ENCODE measurements around the gene TMED1. TPM values are rescaled to one million over a fixed set of nuclear protein-coding genes. Genes with fewer than 3 reads are reported as not detected.

The TMED1 gene
- total RNA-seq, 1 donor from 2014 or later = 27.0 TPM

- Histone ChIP-seq H3K36me3 (ENCODE audit: insufficient read depth, low read length) (peaks cover 15% of the 10 kb centered on the region), H3K9me3 (ENCODE audit: insufficient read depth, low read depth, low read length) (no peaks in the 10 kb centered on the region), H3K4me2 (ENCODE audit: low read length) (no peak overlapping the region), H3K27me3 (ENCODE audit: insufficient read depth, low read length) (no peaks in the 10 kb centered on the region), H2AFZ (ENCODE audit: low read depth, low read length) (no peak overlapping the region), H3K79me2 (ENCODE audit: insufficient read depth, low read length) (no peaks in the 10 kb centered on the region), H3K4me3 (ENCODE audit: insufficient read depth, low read depth, low read length) (no peak overlapping the region), H3K4me1 (ENCODE audit: insufficient read depth, low read length) (peaks cover 13% of the 10 kb centered on the region), H3K27ac (ENCODE audit: low read depth, low read length) (no peak overlapping the region), H4K20me1 (ENCODE audit: insufficient read depth, low read length) (no peaks in the 10 kb centered on the region), H3K9ac (ENCODE audit: low read length) (no peak overlapping the region)
- no peak for FAIRE-seq
- no peaks in the 10 kb centered on the region for H3K9me3 Mint-ChIP-seq (ENCODE audit: unreplicated experiment)
- peaks cover 31% of the 10 kb centered on the region for H3K36me3 Mint-ChIP-seq (ENCODE audit: low read depth, unreplicated experiment)
- H3K4me1 Mint-ChIP-seq (ENCODE audit: low read depth, unreplicated experiment) = peaks cover 7% of the 10 kb centered on the region
- no peak for DNase-seq (ENCODE audit: low read depth)
- H3K27ac Mint-ChIP-seq (ENCODE audit: unreplicated experiment) = no peak overlapping the region
- no peak for TF ChIP-seq EZH2 (IDR thresholded peaks at IDR 0.05; ENCODE audit: insufficient read depth, low read length)
- no peak overlapping the region for H3K4me3 Mint-ChIP-seq (ENCODE audit: unreplicated experiment)
- no peaks in the 10 kb centered on the region for H3K27me3 Mint-ChIP-seq (ENCODE audit: low read depth, unreplicated experiment)
Measured at GRCh38 chr19:10805758-10806247, 30.2 kb downstream of the TMED1 start.

- peaks cover 32% of the 10 kb centered on the region for H3K36me3 Mint-ChIP-seq (ENCODE audit: low read depth, unreplicated experiment)
- H3K9ac ChIP-seq (ENCODE audit: low read length) = no peak overlapping the region
- H3K9me3 Mint-ChIP-seq (ENCODE audit: unreplicated experiment) = no peaks in the 10 kb centered on the region
- H3K4me3 ChIP-seq (ENCODE audit: insufficient read depth, low read depth, low read length) = no peak overlapping the region
- DNase-seq (ENCODE audit: low read depth) = no peak
- H3K4me2 ChIP-seq (ENCODE audit: low read length) = no peak overlapping the region
- no peaks in the 10 kb centered on the region for H3K79me2 ChIP-seq (ENCODE audit: insufficient read depth, low read length)
- H3K27me3 ChIP-seq (ENCODE audit: insufficient read depth, low read length) = no peaks in the 10 kb centered on the region
- H3K27ac ChIP-seq (ENCODE audit: low read depth, low read length) = no peak overlapping the region
- peaks cover 7% of the 10 kb centered on the region for H3K4me1 Mint-ChIP-seq (ENCODE audit: low read depth, unreplicated experiment)
- H3K4me3 Mint-ChIP-seq (ENCODE audit: unreplicated experiment) = no peak overlapping the region
- no peaks in the 10 kb centered on the region for H3K27me3 Mint-ChIP-seq (ENCODE audit: low read depth, unreplicated experiment)
- no peak for TF ChIP-seq EZH2 (IDR thresholded peaks at IDR 0.05; ENCODE audit: insufficient read depth, low read length)
- no peak for TF ChIP-seq CTCF (IDR thresholded peaks at IDR 0.05; ENCODE audit: insufficient read depth, low read depth, low read length)
- H2AFZ ChIP-seq (ENCODE audit: low read depth, low read length) = no peak overlapping the region
- FAIRE-seq = no peak
- H3K27ac Mint-ChIP-seq (ENCODE audit: unreplicated experiment) = no peak overlapping the region
- peaks cover 13% of the 10 kb centered on the region for H3K4me1 ChIP-seq (ENCODE audit: insufficient read depth, low read length)
- H3K36me3 ChIP-seq (ENCODE audit: insufficient read depth, low read length) = peaks cover 15% of the 10 kb centered on the region
- H3K9me3 ChIP-seq (ENCODE audit: insufficient read depth, low read depth, low read length) = no peaks in the 10 kb centered on the region
- H4K20me1 ChIP-seq (ENCODE audit: insufficient read depth, low read length) = no peaks in the 10 kb centered on the region
Measured at GRCh38 chr19:10805065-10805757, 30.8 kb downstream of the TMED1 start.

- no peak for FAIRE-seq
- no peaks in the 10 kb centered on the region for H4K20me1 ChIP-seq (ENCODE audit: insufficient read depth, low read length)
- TF ChIP-seq EZH2 (IDR thresholded peaks at IDR 0.05; ENCODE audit: insufficient read depth, low read length) (no peak), CTCF (IDR thresholded peaks at IDR 0.05; ENCODE audit: insufficient read depth, low read depth, low read length) (no peak)
- Mint-ChIP-seq H3K27ac (ENCODE audit: unreplicated experiment) (no peak overlapping the region), H3K9me3 (ENCODE audit: unreplicated experiment) (no peaks in the 10 kb centered on the region), H3K4me1 (ENCODE audit: low read depth, unreplicated experiment) (no peaks in the 10 kb centered on the region), H3K36me3 (ENCODE audit: low read depth, unreplicated experiment) (peaks cover 23% of the 10 kb centered on the region), H3K27me3 (ENCODE audit: low read depth, unreplicated experiment) (no peaks in the 10 kb centered on the region), H3K4me3 (ENCODE audit: unreplicated experiment) (no peak overlapping the region)
- H3K27me3 ChIP-seq (ENCODE audit: insufficient read depth, low read length) = no peaks in the 10 kb centered on the region
- H3K4me3 ChIP-seq (ENCODE audit: insufficient read depth, low read depth, low read length) = no peak overlapping the region
- no peak for DNase-seq (ENCODE audit: low read depth)
- no peak overlapping the region for H3K9ac ChIP-seq (ENCODE audit: low read length)
- H2AFZ ChIP-seq (ENCODE audit: low read depth, low read length) = no peak overlapping the region
- no peaks in the 10 kb centered on the region for H3K79me2 ChIP-seq (ENCODE audit: insufficient read depth, low read length)
- H3K4me2 ChIP-seq (ENCODE audit: low read length) = no peak overlapping the region
- no peaks in the 10 kb centered on the region for H3K4me1 ChIP-seq (ENCODE audit: insufficient read depth, low read length)
- no peak overlapping the region for H3K27ac ChIP-seq (ENCODE audit: low read depth, low read length)
- H3K36me3 ChIP-seq (ENCODE audit: insufficient read depth, low read length) = peaks cover 16% of the 10 kb centered on the region
- H3K9me3 ChIP-seq (ENCODE audit: insufficient read depth, low read depth, low read length) = no peaks in the 10 kb centered on the region
Measured at GRCh38 chr19:10803252-10803651, 32.8 kb downstream of the TMED1 start.

All from astrocyte (in vitro differentiated cells and primary cell).